Measurements from ENCODE around the gene KRTAP1-4. TPM values are rescaled to one million over a fixed set of nuclear protein-coding genes. Genes with fewer than 3 reads are reported as not detected.
"Not testable (repeated sequence)": the region's sequence is repeated elsewhere in the genome, so short reads cannot be mapped to it uniquely, and the experiment has no call there.

The KRTAP1-4 gene
- total RNA-seq, 1 donor from 2014 or later: not detected

DNA sequence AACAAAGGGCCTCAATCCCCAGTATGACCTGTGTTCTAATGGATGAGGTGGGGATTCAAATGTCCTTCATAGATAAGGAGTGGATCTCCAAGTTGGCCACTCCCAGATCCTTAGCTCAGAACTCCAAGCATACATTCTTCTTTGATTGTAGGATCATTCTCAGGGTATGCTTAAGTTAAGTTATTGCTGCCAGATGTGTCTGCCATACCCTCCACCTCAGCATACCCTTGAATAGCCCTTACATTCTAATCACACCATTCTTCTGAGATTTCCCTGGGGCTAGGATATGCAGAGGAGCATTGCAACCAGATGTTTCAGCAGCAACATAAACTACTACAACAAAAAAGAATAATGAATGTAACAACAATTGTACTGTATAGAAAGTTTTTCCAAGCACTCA is 37.3 kb upstream of the KRTAP1-4 start:
- no peaks in the 10 kb centered on the region for H3K36me3 Mint-ChIP-seq (ENCODE audit: low read depth)
- H3K27ac Mint-ChIP-seq: no peak overlapping the region
- no peak for TF ChIP-seq CTCF (IDR thresholded peaks at IDR 0.05)
- no peaks in the 10 kb centered on the region for H3K9me3 Mint-ChIP-seq
- H3K27me3 Mint-ChIP-seq: peaks cover 4% of the 10 kb centered on the region
- intact Hi-C loops (cut with micrococcal nuclease): no loop called here
- no peak overlapping the region for H3K4me3 Mint-ChIP-seq
- DNase-seq (no peak), ATAC-seq (ENCODE audit: low read depth) (no peak)
- H3K4me1 Mint-ChIP-seq: no peaks in the 10 kb centered on the region
- ChIA-PET CTCF (no interaction called here), POLR2A (no interaction called here)

DNA sequence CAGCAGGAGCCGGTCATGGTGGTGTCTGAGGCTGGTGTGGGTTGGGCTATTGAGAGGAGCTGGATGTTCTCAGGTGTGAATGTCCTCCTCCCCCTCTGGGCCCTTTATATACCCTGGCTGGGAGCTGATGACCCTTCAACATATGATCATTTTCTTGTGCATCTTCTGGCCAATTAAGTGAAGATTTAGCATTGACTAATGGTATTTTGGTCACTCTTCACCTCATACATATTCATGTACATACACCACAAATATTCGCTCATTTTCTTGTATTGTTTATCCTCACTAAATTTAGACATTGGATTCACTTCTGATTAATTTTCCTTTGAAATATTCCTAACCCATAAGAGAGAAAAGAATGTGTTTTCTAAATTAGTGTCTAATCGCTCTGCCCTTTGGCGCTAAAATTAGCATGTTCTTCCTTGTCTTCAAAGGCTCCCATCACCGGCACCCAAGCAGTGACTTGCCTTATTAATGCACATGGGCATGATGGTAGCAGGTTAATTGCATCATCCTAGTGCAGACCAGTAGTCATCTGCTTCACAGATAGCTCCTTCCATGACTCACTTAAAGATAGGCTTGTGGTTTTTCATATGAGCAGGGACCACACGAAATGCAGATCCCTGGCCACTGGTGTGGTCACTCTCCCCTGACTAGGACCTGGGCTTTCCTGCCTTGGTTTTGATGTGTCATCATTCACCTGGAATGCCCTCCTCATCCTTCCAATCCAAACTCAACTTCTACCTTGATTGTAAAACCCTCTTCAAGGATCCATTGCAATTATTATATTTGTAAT is 36.0 kb upstream of the KRTAP1-4 start, which contains the start of gene KRTAP2-4:
KRTAP2-4 (minus strand) TSS at position 51 of the 796 bp plus-strand sequence; CDS start at position 17, 34 bp downstream.
- no peak within 1 kb of the TSS for H3K27ac Mint-ChIP-seq
- no peaks in the 10 kb centered on the region for H3K9me3 Mint-ChIP-seq
- H3K27me3 Mint-ChIP-seq: peaks cover 7% of the 10 kb centered on the region
- ATAC-seq (ENCODE audit: low read depth) (no peak), DNase-seq (no peak)
- ChIA-PET CTCF (no interaction called here), POLR2A (no interaction called here)
- no peak within 1 kb of the TSS for H3K4me3 Mint-ChIP-seq
- intact Hi-C loops (cut with micrococcal nuclease): no loop called here
- H3K4me1 Mint-ChIP-seq: no peaks in the 10 kb centered on the region
- no peak for TF ChIP-seq CTCF (IDR thresholded peaks at IDR 0.05)
- H3K36me3 Mint-ChIP-seq (ENCODE audit: low read depth): no peaks in the 10 kb centered on the region

- H3K9me3 Mint-ChIP-seq; intact Hi-C loops (cut with micrococcal nuclease); H3K27ac Mint-ChIP-seq; ATAC-seq (ENCODE audit: low read depth); POLR2A ChIA-PET; DNase-seq; H3K4me3 Mint-ChIP-seq; H3K36me3 Mint-ChIP-seq (ENCODE audit: low read depth); CTCF ChIA-PET; H3K4me1 Mint-ChIP-seq: not testable (repeated sequence)
- peaks cover 14% of the 10 kb centered on the region for H3K27me3 Mint-ChIP-seq
Measured at GRCh38 chr17:41065016-41065689, 35.2 kb upstream of the KRTAP1-4 start.

- intact Hi-C loops (cut with micrococcal nuclease): no loop called here
- H3K4me3 Mint-ChIP-seq: no peak overlapping the region
- no peaks in the 10 kb centered on the region for H3K9me3 Mint-ChIP-seq
- H3K27ac Mint-ChIP-seq: no peak overlapping the region
- TF ChIP-seq CTCF (IDR thresholded peaks at IDR 0.05): no peak
- peaks cover 19% of the 10 kb centered on the region for H3K27me3 Mint-ChIP-seq
- POLR2A ChIA-PET: no interaction called here
- no peaks in the 10 kb centered on the region for H3K4me1 Mint-ChIP-seq
- DNase-seq (no peak), ATAC-seq (ENCODE audit: low read depth) (no peak)
- CTCF ChIA-PET: no interaction called here
- no peaks in the 10 kb centered on the region for H3K36me3 Mint-ChIP-seq (ENCODE audit: low read depth)
Measured at GRCh38 chr17:41064301-41064700, 34.3 kb upstream of the KRTAP1-4 start.

DNA sequence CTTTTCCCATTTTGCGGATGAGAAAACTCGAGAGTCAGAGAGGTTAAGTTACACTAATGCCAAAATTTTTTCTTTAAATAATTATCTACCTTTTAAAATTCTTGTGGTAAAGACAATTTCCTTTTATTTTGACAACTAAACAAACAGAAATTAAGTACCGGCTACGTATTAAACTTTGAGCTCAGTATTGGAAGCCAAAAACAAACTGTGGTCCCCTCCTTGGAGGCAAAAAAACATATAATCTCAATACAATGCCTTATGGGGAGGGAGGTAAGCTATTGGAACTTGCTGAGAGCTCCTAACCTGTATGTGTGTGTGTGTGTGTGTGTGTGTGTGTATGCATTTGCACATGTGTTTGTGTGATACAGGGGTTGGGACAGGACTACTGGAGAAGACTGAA is 33.5 kb upstream of the KRTAP1-4 start:
- Mint-ChIP-seq H3K4me3 (no peak overlapping the region), H3K27me3 (peaks cover 27% of the 10 kb centered on the region), H3K4me1 (no peaks in the 10 kb centered on the region), H3K27ac (no peak overlapping the region), H3K9me3 (no peaks in the 10 kb centered on the region), H3K36me3 (ENCODE audit: low read depth) (no peaks in the 10 kb centered on the region)
- TF ChIP-seq CTCF (IDR thresholded peaks at IDR 0.05): no peak
- ATAC-seq (ENCODE audit: low read depth): no peak
- ChIA-PET POLR2A (no interaction called here), CTCF (no interaction called here)
- DNase-seq: no peak
- intact Hi-C loops (cut with micrococcal nuclease): no loop called here
